ENCODE measurements around the gene CSF1. TPM values are rescaled to one million over a fixed set of nuclear protein-coding genes. Genes with fewer than 3 reads are reported as not detected.
"Not testable (repeated sequence)": the region's sequence is repeated elsewhere in the genome, so short reads cannot be mapped to it uniquely, and the experiment has no call there.

CSF1 gene
- total RNA-seq, 1 donor from 2014 or later, result 28.9 TPM

DNA sequence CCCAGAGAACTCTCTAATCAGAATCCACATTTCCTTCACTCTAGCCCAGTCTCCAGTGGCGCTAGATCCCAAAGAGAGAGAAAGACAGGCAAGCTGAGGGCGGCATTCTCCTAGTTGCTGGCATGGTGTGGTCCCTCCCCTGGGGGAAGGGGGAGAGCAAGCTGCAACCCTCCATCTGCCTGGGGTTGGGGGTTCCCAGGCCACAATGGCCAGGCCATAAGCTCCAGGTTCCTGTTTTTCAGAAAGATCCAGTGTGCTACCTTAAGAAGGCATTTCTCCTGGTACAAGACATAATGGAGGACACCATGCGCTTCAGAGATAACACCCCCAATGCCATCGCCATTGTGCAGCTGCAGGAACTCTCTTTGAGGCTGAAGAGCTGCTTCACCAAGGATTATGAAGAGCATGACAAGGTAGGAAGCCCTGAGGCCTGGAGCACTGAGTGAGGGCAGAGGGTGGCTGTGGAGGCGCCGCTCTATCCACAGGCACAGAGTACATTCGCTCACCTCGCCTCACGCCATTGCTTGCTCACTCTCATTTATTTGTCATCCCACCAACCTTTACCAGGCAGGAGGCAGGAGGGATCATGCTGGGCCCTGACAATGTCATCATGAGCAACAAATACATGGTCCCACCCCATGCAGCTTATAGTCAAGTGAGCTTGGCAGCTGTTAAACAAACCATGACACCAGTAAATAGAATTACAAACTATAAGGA lies 6.6 kb downstream of the CSF1 start:
- TF ChIP-seq, protein P1, sequence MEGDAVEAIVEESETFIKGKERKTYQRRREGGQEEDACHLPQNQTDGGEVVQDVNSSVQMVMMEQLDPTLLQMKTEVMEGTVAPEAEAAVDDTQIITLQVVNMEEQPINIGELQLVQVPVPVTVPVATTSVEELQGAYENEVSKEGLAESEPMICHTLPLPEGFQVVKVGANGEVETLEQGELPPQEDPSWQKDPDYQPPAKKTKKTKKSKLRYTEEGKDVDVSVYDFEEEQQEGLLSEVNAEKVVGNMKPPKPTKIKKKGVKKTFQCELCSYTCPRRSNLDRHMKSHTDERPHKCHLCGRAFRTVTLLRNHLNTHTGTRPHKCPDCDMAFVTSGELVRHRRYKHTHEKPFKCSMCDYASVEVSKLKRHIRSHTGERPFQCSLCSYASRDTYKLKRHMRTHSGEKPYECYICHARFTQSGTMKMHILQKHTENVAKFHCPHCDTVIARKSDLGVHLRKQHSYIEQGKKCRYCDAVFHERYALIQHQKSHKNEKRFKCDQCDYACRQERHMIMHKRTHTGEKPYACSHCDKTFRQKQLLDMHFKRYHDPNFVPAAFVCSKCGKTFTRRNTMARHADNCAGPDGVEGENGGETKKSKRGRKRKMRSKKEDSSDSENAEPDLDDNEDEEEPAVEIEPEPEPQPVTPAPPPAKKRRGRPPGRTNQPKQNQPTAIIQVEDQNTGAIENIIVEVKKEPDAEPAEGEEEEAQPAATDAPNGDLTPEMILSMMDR (IDR thresholded peaks at IDR 0.05; ENCODE audit: unreplicated experiment), result no peak
- Mint-ChIP-seq H3K27ac (no peak overlapping the region), H3K27me3 (ENCODE audit: low read depth) (no peaks in the 10 kb centered on the region), H3K9me3 (no peaks in the 10 kb centered on the region), H3K4me1 (peaks cover 16% of the 10 kb centered on the region), H3K36me3 (peaks cover 40% of the 10 kb centered on the region), H3K4me3 (no peak overlapping the region)
- no peak for DNase-seq (ENCODE audit: low spot score in 2 of 2, unreplicated experiment in 2 of 2)

DNA sequence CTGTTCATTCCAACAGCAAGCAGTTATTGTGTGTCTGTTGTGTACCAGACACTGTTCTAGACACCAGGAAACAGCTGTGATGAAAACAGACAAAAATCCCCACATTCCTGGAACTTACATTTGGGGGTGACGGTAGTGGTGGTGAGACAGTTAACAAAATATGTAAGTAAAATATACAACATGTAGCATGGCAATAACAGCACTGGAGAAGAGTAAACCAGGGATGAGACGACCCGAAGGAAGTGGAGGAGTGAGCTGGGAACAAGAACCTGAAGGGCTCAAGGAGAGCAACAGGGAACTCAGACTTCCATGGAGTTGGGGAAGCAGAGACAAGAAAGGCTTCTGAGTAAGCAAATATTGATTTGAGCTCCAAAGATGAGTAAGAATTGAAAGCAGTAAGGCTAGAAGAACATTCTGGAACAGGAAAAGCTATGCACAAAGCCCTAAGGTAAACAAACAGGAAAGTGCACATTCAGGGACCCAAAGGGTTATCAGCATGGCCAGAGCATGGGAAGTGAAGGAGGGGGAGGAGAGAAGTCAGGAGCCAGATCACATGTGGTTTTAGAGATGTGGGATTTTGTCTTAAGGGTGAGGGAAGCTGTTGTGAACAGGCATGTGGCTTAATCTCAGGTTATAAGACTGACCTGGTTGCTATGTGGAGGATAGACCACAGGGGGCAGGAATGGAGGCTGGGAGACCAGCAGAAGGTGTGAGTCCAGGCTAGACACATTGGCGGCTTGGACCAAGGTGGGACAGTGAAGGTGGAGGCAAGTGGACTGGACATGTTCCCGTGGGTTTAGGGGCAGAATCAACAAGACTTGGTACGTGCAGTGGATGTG lies 7.3 kb downstream of the CSF1 start:
- TF ChIP-seq, protein P1 (IDR thresholded peaks at IDR 0.05; ENCODE audit: unreplicated experiment), result no peak
- Mint-ChIP-seq H3K4me1 (peaks cover 8% of the 10 kb centered on the region), H3K27ac (no peak overlapping the region), H3K4me3 (no peak overlapping the region), H3K9me3 (no peaks in the 10 kb centered on the region), H3K27me3 (ENCODE audit: low read depth) (no peaks in the 10 kb centered on the region), H3K36me3 (peaks cover 43% of the 10 kb centered on the region)
- no peak for DNase-seq (ENCODE audit: low spot score in 2 of 2, unreplicated experiment in 2 of 2)

DNA sequence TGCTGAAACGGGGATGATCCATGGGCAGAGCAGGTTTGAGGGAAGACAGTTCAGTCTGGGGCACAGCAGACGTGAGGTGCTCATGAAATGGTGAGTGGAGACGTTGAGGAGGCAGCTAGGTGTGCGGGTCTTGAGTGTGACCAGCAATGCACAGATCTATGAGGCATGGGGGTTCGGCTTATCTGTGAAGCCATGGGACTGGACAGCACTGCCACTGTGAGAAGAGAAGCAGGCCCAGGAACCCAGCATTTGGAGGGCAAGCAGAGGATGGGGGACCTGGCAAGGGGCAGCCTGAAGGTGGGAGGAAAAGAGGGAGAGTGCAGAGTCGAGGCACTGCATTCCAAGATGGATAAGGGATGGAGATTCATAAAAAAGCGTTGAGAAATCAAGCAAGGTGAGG lies 8.0 kb downstream of the CSF1 start:
- peaks cover 48% of the 10 kb centered on the region for H3K36me3 Mint-ChIP-seq
- DNase-seq (ENCODE audit: low spot score in 2 of 2, unreplicated experiment in 2 of 2), result no peak
- no peak overlapping the region for H3K4me3 Mint-ChIP-seq
- H3K27ac Mint-ChIP-seq, result no peak overlapping the region
- peaks cover 5% of the 10 kb centered on the region for H3K4me1 Mint-ChIP-seq
- TF ChIP-seq, protein P1 (IDR thresholded peaks at IDR 0.05; ENCODE audit: unreplicated experiment), result no peak
- no peaks in the 10 kb centered on the region for H3K27me3 Mint-ChIP-seq (ENCODE audit: low read depth)
- no peaks in the 10 kb centered on the region for H3K9me3 Mint-ChIP-seq

DNA sequence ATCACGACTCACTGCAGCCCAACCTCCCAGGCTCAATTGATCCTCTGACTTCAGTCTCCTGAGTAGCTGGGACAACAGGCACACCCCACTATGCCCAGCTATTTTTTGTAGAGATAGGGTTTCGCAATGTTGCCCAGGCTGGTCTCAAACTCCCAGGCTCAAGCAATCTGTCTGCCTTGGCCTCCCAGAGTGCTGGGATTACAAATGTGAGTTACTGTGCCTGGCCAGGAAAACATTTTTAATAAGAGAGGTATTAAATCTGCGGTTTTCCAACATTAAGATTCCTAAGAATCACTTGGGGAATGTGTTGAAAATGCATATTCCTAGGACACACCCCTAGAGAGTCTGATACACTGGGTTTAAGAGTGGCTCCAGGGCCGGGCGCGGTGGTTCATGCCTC lies 8.7 kb downstream of the CSF1 start:
- Mint-ChIP-seq H3K27ac (no peak overlapping the region), H3K27me3 (ENCODE audit: low read depth) (no peaks in the 10 kb centered on the region)

DNA sequence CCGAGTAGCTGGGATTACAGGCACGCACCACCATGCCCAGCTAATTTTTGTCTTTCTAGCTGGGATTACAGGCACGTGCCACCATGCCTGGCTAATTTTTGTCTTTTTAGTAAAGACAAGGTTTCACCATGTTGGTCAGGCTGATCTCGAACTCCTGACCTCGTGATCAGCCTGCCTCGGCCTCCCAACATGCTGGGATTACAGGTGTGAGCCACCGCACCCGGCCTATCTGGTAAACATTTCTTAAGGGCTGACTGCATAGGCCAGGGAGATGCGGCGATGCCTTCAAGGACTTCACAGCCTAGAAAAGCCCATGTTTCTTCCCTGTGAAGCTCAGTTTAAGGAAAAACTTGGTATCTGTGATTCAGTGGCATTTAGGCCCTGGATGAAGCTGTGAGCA lies 9.7 kb downstream of the CSF1 start:
- H3K9me3 Mint-ChIP-seq; H3K27me3 Mint-ChIP-seq (ENCODE audit: low read depth); H3K4me1 Mint-ChIP-seq; DNase-seq (ENCODE audit: low spot score in 2 of 2, unreplicated experiment in 2 of 2); H3K4me3 Mint-ChIP-seq; H3K27ac Mint-ChIP-seq: not testable (repeated sequence)
- peaks cover 57% of the 10 kb centered on the region for H3K36me3 Mint-ChIP-seq

More for the DNA sequence above, 8.7 kb downstream of the CSF1 start:
- TF ChIP-seq, protein P1 (IDR thresholded peaks at IDR 0.05; ENCODE audit: unreplicated experiment), result no peak
- H3K36me3 Mint-ChIP-seq, result peaks cover 50% of the 10 kb centered on the region
- H3K4me1 Mint-ChIP-seq, result peaks cover 4% of the 10 kb centered on the region
- H3K9me3 Mint-ChIP-seq, result no peaks in the 10 kb centered on the region
- DNase-seq (ENCODE audit: low spot score in 2 of 2, unreplicated experiment in 2 of 2), result no peak
- no peak overlapping the region for H3K4me3 Mint-ChIP-seq

DNA sequence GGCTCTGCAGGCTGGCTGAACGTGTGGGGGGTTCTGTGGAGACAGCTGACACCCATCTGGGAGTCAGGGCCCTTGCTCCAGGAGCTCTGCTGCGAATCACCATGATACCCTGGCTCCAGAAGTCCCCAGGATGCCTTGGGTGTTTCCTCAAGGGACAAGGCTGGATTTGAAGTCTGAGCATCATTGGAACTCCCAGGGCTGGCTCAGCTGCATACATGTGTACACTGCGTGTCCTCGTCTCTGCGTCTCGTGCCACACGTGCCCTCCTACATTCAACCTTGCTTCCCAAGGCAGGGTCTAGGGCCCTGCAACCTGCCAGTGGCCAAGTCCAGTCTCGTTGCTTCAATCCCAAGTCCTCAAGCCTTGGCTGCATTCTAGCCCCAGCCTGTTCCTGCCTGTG lies 11.7 kb downstream of the CSF1 start:
- Mint-ChIP-seq H3K27me3 (ENCODE audit: low read depth) (no peaks in the 10 kb centered on the region), H3K4me1 (peaks cover 6% of the 10 kb centered on the region), H3K27ac (peak overlapping the region; percentile 8), H3K4me3 (no peak overlapping the region), H3K36me3 (peaks cover 59% of the 10 kb centered on the region), H3K9me3 (peaks cover 3% of the 10 kb centered on the region)
- no peak for DNase-seq (ENCODE audit: low spot score in 2 of 2, unreplicated experiment in 2 of 2)
- TF ChIP-seq, protein P1 (IDR thresholded peaks at IDR 0.05; ENCODE audit: unreplicated experiment), result no peak
